Measurements from ENCODE around the gene SGK2. TPM values are rescaled to one million over a fixed set of nuclear protein-coding genes. Genes with fewer than 3 reads are reported as not detected.

SGK2 gene
- total RNA-seq, 2 donors from 2014 or later = 1.6 to 5.3 TPM

- Mint-ChIP-seq H3K4me1 (no peaks in the 10 kb centered on the region), H3K36me3 (ENCODE audit: low read depth) (no peaks in the 10 kb centered on the region), H3K9me3 (no peaks in the 10 kb centered on the region), H3K27ac (no peak overlapping the region), H3K27me3 (ENCODE audit: insufficient read depth) (no peaks in the 10 kb centered on the region), H3K4me3 (no peak overlapping the region)
- H3K27me3 ChIP-seq (ENCODE audit: control insufficient read depth, insufficient read depth, low read length, poor library complexity, severe bottlenecking) = no peaks in the 10 kb centered on the region
- H3K36me3 ChIP-seq (ENCODE audit: control insufficient read depth, insufficient read depth, low read length) = no peaks in the 10 kb centered on the region
- no peak overlapping the region for H3K9ac ChIP-seq (ENCODE audit: extremely low read depth, low read length, poor library complexity, severe bottlenecking)
- 93 to 97% methylated on average over 8 of the region's 8 CpGs for WGBS, 2 experiments (ENCODE audit: insufficient coverage in 1 of 2, insufficient read length in 1 of 2)
- DNase-seq = no peak
- no peak for TF ChIP-seq CTCF (conservative IDR thresholded peaks at IDR 0.05)
- no peak overlapping the region for H3K4me3 ChIP-seq (ENCODE audit: low read length)
- H3K27ac ChIP-seq (ENCODE audit: low read depth, low read length) = no peak overlapping the region
- H3K9me3 ChIP-seq (ENCODE audit: control insufficient read depth, low read length) = no peaks in the 10 kb centered on the region
- H3K4me1 ChIP-seq (ENCODE audit: control insufficient read depth, insufficient read depth, low read length) = no peaks in the 10 kb centered on the region
These were observed 5.6 kb downstream of the SGK2 start for GRCh38 chr20:43564455-43564854.

- Histone ChIP-seq H3K27me3 (ENCODE audit: control insufficient read depth, insufficient read depth, low read length, poor library complexity, severe bottlenecking) (no peaks in the 10 kb centered on the region), H3K9ac (ENCODE audit: extremely low read depth, low read length, poor library complexity, severe bottlenecking) (no peak overlapping the region), H3K27ac (ENCODE audit: low read depth, low read length) (no peak overlapping the region), H3K36me3 (ENCODE audit: control insufficient read depth, insufficient read depth, low read length) (no peaks in the 10 kb centered on the region), H3K4me3 (ENCODE audit: low read length) (no peak overlapping the region), H3K9me3 (ENCODE audit: control insufficient read depth, low read length) (no peaks in the 10 kb centered on the region), H3K4me1 (ENCODE audit: control insufficient read depth, insufficient read depth, low read length) (no peaks in the 10 kb centered on the region)
- Mint-ChIP-seq H3K36me3 (ENCODE audit: low read depth) (no peaks in the 10 kb centered on the region), H3K27ac (no peak overlapping the region), H3K9me3 (no peaks in the 10 kb centered on the region), H3K4me1 (no peaks in the 10 kb centered on the region), H3K4me3 (no peak overlapping the region), H3K27me3 (ENCODE audit: insufficient read depth) (no peaks in the 10 kb centered on the region)
- 90 to 92% methylated on average over 14 to 18 of the region's 18 CpGs for WGBS, 2 experiments (ENCODE audit: insufficient coverage in 1 of 2, insufficient read length in 1 of 2)
- no peak for TF ChIP-seq CTCF (conservative IDR thresholded peaks at IDR 0.05)
- DNase-seq = peak; percentile 51
These were observed 6.3 kb downstream of the SGK2 start for GRCh38 chr20:43564993-43565757.

- no peaks in the 10 kb centered on the region for H3K4me1 Mint-ChIP-seq
- H3K27ac ChIP-seq (ENCODE audit: low read depth, low read length) = no peak overlapping the region
- no peak overlapping the region for H3K27ac Mint-ChIP-seq
- H3K9me3 Mint-ChIP-seq = no peaks in the 10 kb centered on the region
- H3K4me3 Mint-ChIP-seq = no peak overlapping the region
- H3K9me3 ChIP-seq (ENCODE audit: control insufficient read depth, low read length) = no peaks in the 10 kb centered on the region
- H3K4me3 ChIP-seq (ENCODE audit: low read length) = no peak overlapping the region
- no peak overlapping the region for H3K9ac ChIP-seq (ENCODE audit: extremely low read depth, low read length, poor library complexity, severe bottlenecking)
- H3K36me3 Mint-ChIP-seq (ENCODE audit: low read depth) = no peaks in the 10 kb centered on the region
- no peaks in the 10 kb centered on the region for H3K27me3 Mint-ChIP-seq (ENCODE audit: insufficient read depth)
- 92 to 95% methylated on average over 4 of the region's 4 CpGs for WGBS, 2 experiments (ENCODE audit: insufficient coverage in 1 of 2, insufficient read length in 1 of 2)
- H3K27me3 ChIP-seq (ENCODE audit: control insufficient read depth, insufficient read depth, low read length, poor library complexity, severe bottlenecking) = no peaks in the 10 kb centered on the region
- DNase-seq = no peak
- H3K4me1 ChIP-seq (ENCODE audit: control insufficient read depth, insufficient read depth, low read length) = no peaks in the 10 kb centered on the region
- TF ChIP-seq CTCF (conservative IDR thresholded peaks at IDR 0.05) = no peak
- H3K36me3 ChIP-seq (ENCODE audit: control insufficient read depth, insufficient read depth, low read length) = no peaks in the 10 kb centered on the region
These were observed 6.9 kb downstream of the SGK2 start for GRCh38 chr20:43565758-43566104.

Measured in endodermal cell (in vitro differentiated cells).